NCI-H1105 treated with DMSO at 0.1 percent for 48 hours (cell line): ENCODE results near the gene COLGALT1.

Source experiments
- DNase-seq: peaks from one replicate; lab custom pipeline; 2025; lab: John Stamatoyannopoulos, UW

Gene COLGALT1

GRCh38 chr19:17598953-17599352 lies 43.5 kb downstream of the COLGALT1 start:
- no peak for DNase-seq

- DNase-seq = no peak
These were observed 44.3 kb downstream of the COLGALT1 start for GRCh38 chr19:17599780-17600179.

GRCh38 chr19:17601683-17602082 lies 46.2 kb downstream of the COLGALT1 start:
- DNase-seq = no peak

GRCh38 chr19:17602217-17602616 lies 46.8 kb downstream of the COLGALT1 start:
- DNase-seq = no peak

GRCh38 chr19:17602872-17603510 lies 47.5 kb downstream of the COLGALT1 start:
- DNase-seq = no peak

GRCh38 chr19:17604372-17605025 lies 49.0 kb downstream of the COLGALT1 start:
- DNase-seq = no peak

GRCh38 chr19:17605117-17605516 lies 49.7 kb downstream of the COLGALT1 start:
- DNase-seq = no peak

GRCh38 chr19:17605761-17606589 lies 50.5 kb downstream of the COLGALT1 start:
- DNase-seq = peak; percentile 85

GRCh38 chr19:17606590-17607185 lies 51.2 kb downstream of the COLGALT1 start:
- no peak for DNase-seq

- DNase-seq = no peak
These were observed 52.5 kb downstream of the COLGALT1 start for GRCh38 chr19:17607936-17608335.

- no peak for DNase-seq
These were observed 54.9 kb downstream of the COLGALT1 start for GRCh38 chr19:17610384-17610783.

- no peak for DNase-seq
These were observed 56.2 kb downstream of the COLGALT1 start for GRCh38 chr19:17611462-17612244.

GRCh38 chr19:17614476-17614875 lies 59.0 kb downstream of the COLGALT1 start:
- no peak for DNase-seq

- DNase-seq = no peak
These were observed 60.6 kb downstream of the COLGALT1 start for GRCh38 chr19:17615889-17616685.

- no peak for DNase-seq
These were observed 61.2 kb downstream of the COLGALT1 start for GRCh38 chr19:17616686-17616960.

GRCh38 chr19:17616961-17617806 lies 61.7 kb downstream of the COLGALT1 start:
- DNase-seq = no peak

- no peak for DNase-seq
These were observed 62.4 kb downstream of the COLGALT1 start for GRCh38 chr19:17617807-17618192.

GRCh38 chr19:17618281-17618903 lies 62.9 kb downstream of the COLGALT1 start:
- no peak for DNase-seq

- DNase-seq = no peak
These were observed 63.5 kb downstream of the COLGALT1 start for GRCh38 chr19:17618936-17619335.

- DNase-seq = no peak
These were observed 65.2 kb downstream of the COLGALT1 start for GRCh38 chr19:17620696-17621095.
